ENCODE results near the gene RNF113B. TPM values are rescaled to one million over a fixed set of nuclear protein-coding genes. Genes with fewer than 3 reads are reported as not detected.
A peak's percentile ranks its signal among the peaks of the same experiment; 100 is the strongest.

Gene RNF113B
- total RNA-seq, 1 donor from 2014 or later = not detected

- Mint-ChIP-seq H3K27ac (ENCODE audit: unreplicated experiment) (no peak overlapping the region), H3K9me3 (peaks cover 8% of the 10 kb centered on the region), H3K27me3 (ENCODE audit: low read depth) (no peaks in the 10 kb centered on the region), H3K4me1 (peaks cover 36% of the 10 kb centered on the region), H3K36me3 (ENCODE audit: low read depth) (peaks cover 31% of the 10 kb centered on the region), H3K4me3 (no peak overlapping the region)
- TF ChIP-seq CTCF (conservative IDR thresholded peaks at IDR 0.05) = no peak
- no peak for DNase-seq (ENCODE audit: low read depth, low spot score)
Measured at GRCh38 chr13:98222816-98223215, 45.7 kb upstream of the RNF113B start.

GRCh38 chr13:98222081-98222554 is 45.0 kb upstream of the RNF113B start:
- no peak overlapping the region for H3K27ac Mint-ChIP-seq (ENCODE audit: unreplicated experiment)
- peaks cover 36% of the 10 kb centered on the region for H3K4me1 Mint-ChIP-seq
- no peaks in the 10 kb centered on the region for H3K27me3 Mint-ChIP-seq (ENCODE audit: low read depth)
- H3K9me3 Mint-ChIP-seq = peaks cover 6% of the 10 kb centered on the region
- DNase-seq (ENCODE audit: low read depth, low spot score) = no peak
- no peak overlapping the region for H3K4me3 Mint-ChIP-seq
- no peak for TF ChIP-seq CTCF (conservative IDR thresholded peaks at IDR 0.05)
- peaks cover 24% of the 10 kb centered on the region for H3K36me3 Mint-ChIP-seq (ENCODE audit: low read depth)

GRCh38 chr13:98221234-98221633 is 44.2 kb upstream of the RNF113B start:
- H3K36me3 Mint-ChIP-seq (ENCODE audit: low read depth) = peaks cover 23% of the 10 kb centered on the region
- H3K27ac Mint-ChIP-seq (ENCODE audit: unreplicated experiment) = no peak overlapping the region
- H3K4me3 Mint-ChIP-seq = no peak overlapping the region
- peaks cover 2% of the 10 kb centered on the region for H3K9me3 Mint-ChIP-seq
- H3K4me1 Mint-ChIP-seq = peaks cover 40% of the 10 kb centered on the region
- no peak for TF ChIP-seq CTCF (conservative IDR thresholded peaks at IDR 0.05)
- H3K27me3 Mint-ChIP-seq (ENCODE audit: low read depth) = no peaks in the 10 kb centered on the region
- DNase-seq (ENCODE audit: low read depth, low spot score) = no peak

- H3K4me1 Mint-ChIP-seq = peaks cover 40% of the 10 kb centered on the region
- peak overlapping the region; percentile 35 for H3K27ac Mint-ChIP-seq (ENCODE audit: unreplicated experiment)
- H3K36me3 Mint-ChIP-seq (ENCODE audit: low read depth) = peaks cover 15% of the 10 kb centered on the region
- no peaks in the 10 kb centered on the region for H3K9me3 Mint-ChIP-seq
- no peak overlapping the region for H3K4me3 Mint-ChIP-seq
- no peak for DNase-seq (ENCODE audit: low read depth, low spot score)
- no peaks in the 10 kb centered on the region for H3K27me3 Mint-ChIP-seq (ENCODE audit: low read depth)
- TF ChIP-seq CTCF (conservative IDR thresholded peaks at IDR 0.05) = no peak
Measured at GRCh38 chr13:98220271-98220791, 43.3 kb upstream of the RNF113B start.

- H3K9me3 Mint-ChIP-seq = no peaks in the 10 kb centered on the region
- no peak for TF ChIP-seq CTCF (conservative IDR thresholded peaks at IDR 0.05)
- H3K27me3 Mint-ChIP-seq (ENCODE audit: low read depth) = no peaks in the 10 kb centered on the region
- H3K27ac Mint-ChIP-seq (ENCODE audit: unreplicated experiment) = peak overlapping the region; percentile 12
- no peak overlapping the region for H3K4me3 Mint-ChIP-seq
- H3K36me3 Mint-ChIP-seq (ENCODE audit: low read depth) = peaks cover 11% of the 10 kb centered on the region
- peaks cover 37% of the 10 kb centered on the region for H3K4me1 Mint-ChIP-seq
- DNase-seq (ENCODE audit: low read depth, low spot score) = no peak
Measured at GRCh38 chr13:98219685-98220084, 42.6 kb upstream of the RNF113B start.

Data from neural crest cell (in vitro differentiated cells).